PC-9 (cell line): Measurements from ENCODE around the gene APCDD1L.

Experiments used
- EZH2 ChIP-seq: fragments of 200-600 bp; sonication (generic); IDR thresholded peaks from 2 replicates; pipeline ENCODE4 v1.8.0; 2017; ENCODE audit warnings: antibody characterized with exemption, low read depth
- TF ChIP-seq, protein P1 (sequence below): fragments of 200-600 bp; sonication (generic); conservative IDR thresholded peaks from 2 replicates; pipeline ENCODE4 v1.6.1; 2017; ENCODE audit warnings: mixed run types, antibody characterized with exemption, mild to moderate bottlenecking, moderate library complexity

DNA sequence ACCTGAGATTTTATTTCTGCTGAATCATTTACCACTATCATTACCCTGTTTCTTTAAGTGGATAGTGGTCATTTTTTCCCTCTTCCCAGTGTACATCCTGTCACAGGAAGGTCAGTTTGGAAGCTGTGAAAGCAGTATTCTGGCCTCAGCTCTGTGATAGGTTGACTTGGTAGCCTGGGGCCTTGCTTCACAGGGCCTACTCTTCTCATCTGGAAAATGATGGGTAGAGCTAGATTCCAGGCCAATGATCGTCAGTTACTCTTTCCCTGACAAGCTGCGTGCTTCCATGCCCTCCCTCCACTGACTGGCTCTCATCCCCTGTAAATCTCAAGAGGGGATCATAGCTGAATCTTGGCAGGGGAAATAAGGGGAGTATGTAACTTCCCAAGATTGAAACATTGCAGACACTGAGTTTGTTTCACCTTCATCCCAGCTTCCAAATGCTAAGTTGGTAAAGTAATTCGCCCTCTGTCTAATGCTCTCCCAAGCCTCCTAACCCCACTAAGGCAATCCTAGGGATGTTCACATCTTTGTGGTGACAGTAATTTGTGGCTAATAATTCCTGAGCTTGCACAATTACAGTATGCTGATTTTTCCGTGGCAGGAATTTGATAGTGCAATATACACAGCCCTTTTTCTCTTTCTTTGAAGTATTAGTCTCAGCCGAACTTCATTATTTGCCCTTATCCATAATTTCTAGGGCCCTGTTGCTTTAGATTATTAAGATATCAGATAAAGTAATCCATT, 75.0 kb downstream of the APCDD1L start:
- TF ChIP-seq, protein P1, sequence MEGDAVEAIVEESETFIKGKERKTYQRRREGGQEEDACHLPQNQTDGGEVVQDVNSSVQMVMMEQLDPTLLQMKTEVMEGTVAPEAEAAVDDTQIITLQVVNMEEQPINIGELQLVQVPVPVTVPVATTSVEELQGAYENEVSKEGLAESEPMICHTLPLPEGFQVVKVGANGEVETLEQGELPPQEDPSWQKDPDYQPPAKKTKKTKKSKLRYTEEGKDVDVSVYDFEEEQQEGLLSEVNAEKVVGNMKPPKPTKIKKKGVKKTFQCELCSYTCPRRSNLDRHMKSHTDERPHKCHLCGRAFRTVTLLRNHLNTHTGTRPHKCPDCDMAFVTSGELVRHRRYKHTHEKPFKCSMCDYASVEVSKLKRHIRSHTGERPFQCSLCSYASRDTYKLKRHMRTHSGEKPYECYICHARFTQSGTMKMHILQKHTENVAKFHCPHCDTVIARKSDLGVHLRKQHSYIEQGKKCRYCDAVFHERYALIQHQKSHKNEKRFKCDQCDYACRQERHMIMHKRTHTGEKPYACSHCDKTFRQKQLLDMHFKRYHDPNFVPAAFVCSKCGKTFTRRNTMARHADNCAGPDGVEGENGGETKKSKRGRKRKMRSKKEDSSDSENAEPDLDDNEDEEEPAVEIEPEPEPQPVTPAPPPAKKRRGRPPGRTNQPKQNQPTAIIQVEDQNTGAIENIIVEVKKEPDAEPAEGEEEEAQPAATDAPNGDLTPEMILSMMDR: no peak
- TF ChIP-seq EZH2: no peak
